Endothelial cell of hepatic sinusoid (primary cell): ENCODE results near the gene KCNH3.

Experiments used
- in situ Hi-C: cut with HindIII; loops from 2 replicates; pipeline ENCODE4 v1.10.0; 2017; ENCODE audit warnings: low sequenced_read_pairs

Gene KCNH3

GRCh38 chr12:49543221-49543913 lies 4.5 kb downstream of the KCNH3 start:
- in situ Hi-C loops: loop anchor here (5.0 kb wide), 1 partner anchor 34 kb away; no protein-coding TSS in a partner anchor

GRCh38 chr12:49543914-49544815 lies 5.3 kb downstream of the KCNH3 start:
- in situ Hi-C loops: loop anchor here (5.0 kb wide), 1 partner anchor 33 kb away; no protein-coding TSS in a partner anchor

- in situ Hi-C loops: no loop called here
Observed at GRCh38 chr12:49545815-49546214, 7.0 kb downstream of the KCNH3 start.

GRCh38 chr12:49546481-49546880 lies 7.7 kb downstream of the KCNH3 start:
- in situ Hi-C loops: no loop called here

GRCh38 chr12:49547090-49547690 lies 8.4 kb downstream of the KCNH3 start:
- in situ Hi-C loops: no loop called here

GRCh38 chr12:49548481-49548821 lies 9.6 kb downstream of the KCNH3 start:
- in situ Hi-C loops: no loop called here

- in situ Hi-C loops: no loop called here
Observed at GRCh38 chr12:49548822-49549648, 10.2 kb downstream of the KCNH3 start.

GRCh38 chr12:49549735-49550692 lies 11.2 kb downstream of the KCNH3 start:
- in situ Hi-C loops: no loop called here

GRCh38 chr12:49550693-49551252 lies 11.9 kb downstream of the KCNH3 start:
- in situ Hi-C loops: no loop called here

GRCh38 chr12:49552014-49552413 lies 13.2 kb downstream of the KCNH3 start:
- in situ Hi-C loops: no loop called here

- in situ Hi-C loops: no loop called here
Observed at GRCh38 chr12:49552425-49552824, 13.6 kb downstream of the KCNH3 start.

- in situ Hi-C loops: no loop called here
Observed at GRCh38 chr12:49552899-49553298, 14.1 kb downstream of the KCNH3 start.

GRCh38 chr12:49553512-49554088 lies 14.8 kb downstream of the KCNH3 start:
- in situ Hi-C loops: no loop called here

GRCh38 chr12:49554266-49554665 lies 15.4 kb downstream of the KCNH3 start:
- in situ Hi-C loops: no loop called here

- in situ Hi-C loops: loop anchor here (5.0 kb wide), 1 partner anchor 44 kb away; no protein-coding TSS in a partner anchor
Observed at GRCh38 chr12:49555631-49556390, 17.0 kb downstream of the KCNH3 start.

GRCh38 chr12:49556391-49557186 lies 17.8 kb downstream of the KCNH3 start:
- in situ Hi-C loops: loop anchor here (5.0 kb wide), 1 partner anchor 44 kb away; no protein-coding TSS in a partner anchor
